ENCODE measurements around the gene TRAPPC3L.

Gene TRAPPC3L

DNA sequence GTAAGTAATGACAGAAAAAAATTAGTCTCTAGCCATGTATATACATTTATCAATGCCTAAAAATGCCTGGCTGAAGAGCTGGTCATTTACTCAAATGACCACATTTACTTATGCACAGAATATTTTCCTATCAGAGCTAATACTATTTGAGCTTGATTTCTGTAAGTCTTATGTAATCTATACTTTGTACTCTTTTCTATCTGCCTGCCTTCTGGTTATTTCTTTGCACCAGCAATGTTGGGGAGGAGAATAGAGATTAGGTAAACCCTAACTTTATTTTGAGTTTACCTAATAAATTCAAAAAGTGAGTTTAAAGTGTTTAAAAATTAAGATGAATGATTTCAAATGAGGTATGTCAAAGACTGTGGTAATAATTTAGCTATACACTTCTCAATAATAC, 30.3 kb downstream of the TRAPPC3L start:
- POLR2A ChIA-PET: no interaction called here
- CTCF ChIA-PET: interaction anchor here (1.1 to 6.2 kb wide), 8 partner anchors 14 to 246 kb away, joined by 3 to 61 read pairs (median 21); no protein-coding TSS in a partner anchor
- no peak for DNase-seq (ENCODE audit: low read depth, low spot score)
- H3K4me3 ChIP-seq (ENCODE audit: low read depth, low read length): no peak overlapping the region
- TF ChIP-seq CTCF (IDR thresholded peaks at IDR 0.05; ENCODE audit: insufficient read depth, low read length, missing control alignments): no peak

DNA sequence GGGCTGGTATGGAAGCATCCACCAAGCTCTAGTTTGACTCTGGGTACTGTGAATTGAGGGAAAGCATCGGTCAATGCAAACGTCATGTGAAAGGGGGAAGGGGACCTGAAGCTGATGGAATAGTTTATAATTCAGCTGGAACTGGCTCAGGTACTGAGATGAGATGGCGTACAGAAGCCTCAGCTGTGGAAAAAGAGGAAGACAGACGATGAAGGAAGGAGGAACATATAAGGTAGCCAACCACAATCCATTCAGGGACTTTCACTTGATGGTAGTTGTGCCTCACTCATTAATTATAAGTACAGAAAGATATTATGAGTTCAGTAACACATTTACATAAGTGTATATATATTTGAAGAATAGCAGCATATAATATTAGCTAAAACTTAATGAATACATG, 31.4 kb downstream of the TRAPPC3L start:
- H3K4me3 ChIP-seq (ENCODE audit: low read depth, low read length): no peak overlapping the region
- no peak for TF ChIP-seq CTCF (IDR thresholded peaks at IDR 0.05; ENCODE audit: insufficient read depth, low read length, missing control alignments)
- POLR2A ChIA-PET: no interaction called here
- no peak for DNase-seq (ENCODE audit: low read depth, low spot score)
- CTCF ChIA-PET: interaction anchor here (0.7 to 6.2 kb wide), 10 partner anchors 9 to 245 kb away, joined by 3 to 61 read pairs (median 22); no protein-coding TSS in a partner anchor

- no peak for TF ChIP-seq CTCF (IDR thresholded peaks at IDR 0.05; ENCODE audit: insufficient read depth, low read length, missing control alignments)
- ChIA-PET CTCF (interaction anchor here (0.7 to 6.2 kb wide), 10 partner anchors 9 to 244 kb away, joined by 3 to 61 read pairs (median 22); no protein-coding TSS in a partner anchor), POLR2A (no interaction called here)
- peak overlapping the region; percentile 59 for H3K4me3 ChIP-seq (ENCODE audit: low read depth, low read length)
- no peak for DNase-seq (ENCODE audit: low read depth, low spot score)
Observed at GRCh38 chr6:116513224-116513875, 32.1 kb downstream of the TRAPPC3L start.

GRCh38 chr6:116512734-116513133, 32.8 kb downstream of the TRAPPC3L start:
- no peak for DNase-seq (ENCODE audit: low read depth, low spot score)
- ChIA-PET CTCF (interaction anchor here (0.8 to 6.2 kb wide), 17 partner anchors 11 to 244 kb away, joined by 3 to 61 read pairs (median 11); partner anchors contain the start of genes CALHM4 and DSE), POLR2A (no interaction called here)
- peak overlapping the region; percentile 59 for H3K4me3 ChIP-seq (ENCODE audit: low read depth, low read length)
- no peak for TF ChIP-seq CTCF (IDR thresholded peaks at IDR 0.05; ENCODE audit: insufficient read depth, low read length, missing control alignments)

DNA sequence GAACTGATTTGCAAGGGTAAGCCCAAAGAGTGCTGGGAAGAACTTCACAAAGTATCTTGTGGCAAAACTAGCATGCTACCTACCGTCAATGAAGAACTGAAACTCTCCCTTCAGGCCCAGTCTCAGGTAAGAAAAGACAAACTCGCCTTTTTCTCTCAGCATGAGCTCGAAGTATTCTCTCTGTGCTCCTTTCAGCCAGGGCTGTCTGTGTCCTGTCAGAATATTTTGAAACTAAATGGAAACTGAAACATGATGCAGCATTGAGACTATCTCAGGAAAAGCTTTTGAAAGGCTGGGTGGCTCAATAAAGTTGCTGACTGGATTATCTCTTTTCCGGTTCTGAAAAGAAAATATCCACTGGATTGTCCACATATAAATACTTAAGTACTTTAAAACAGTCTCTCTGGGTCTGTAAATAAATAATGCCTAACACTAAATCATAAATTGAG, 33.3 kb downstream of the TRAPPC3L start:
- ChIA-PET CTCF (interaction anchor here (0.7 to 6.2 kb wide), 43 partner anchors 8 to 243 kb away, joined by 3 to 61 read pairs (median 4); partner anchors contain the start of genes CALHM4, DSE and TSPYL1), POLR2A (no interaction called here)
- no peak for DNase-seq (ENCODE audit: low read depth, low spot score)
- peak overlapping the region; percentile 59 for H3K4me3 ChIP-seq (ENCODE audit: low read depth, low read length)
- no peak for TF ChIP-seq CTCF (IDR thresholded peaks at IDR 0.05; ENCODE audit: insufficient read depth, low read length, missing control alignments)

DNA sequence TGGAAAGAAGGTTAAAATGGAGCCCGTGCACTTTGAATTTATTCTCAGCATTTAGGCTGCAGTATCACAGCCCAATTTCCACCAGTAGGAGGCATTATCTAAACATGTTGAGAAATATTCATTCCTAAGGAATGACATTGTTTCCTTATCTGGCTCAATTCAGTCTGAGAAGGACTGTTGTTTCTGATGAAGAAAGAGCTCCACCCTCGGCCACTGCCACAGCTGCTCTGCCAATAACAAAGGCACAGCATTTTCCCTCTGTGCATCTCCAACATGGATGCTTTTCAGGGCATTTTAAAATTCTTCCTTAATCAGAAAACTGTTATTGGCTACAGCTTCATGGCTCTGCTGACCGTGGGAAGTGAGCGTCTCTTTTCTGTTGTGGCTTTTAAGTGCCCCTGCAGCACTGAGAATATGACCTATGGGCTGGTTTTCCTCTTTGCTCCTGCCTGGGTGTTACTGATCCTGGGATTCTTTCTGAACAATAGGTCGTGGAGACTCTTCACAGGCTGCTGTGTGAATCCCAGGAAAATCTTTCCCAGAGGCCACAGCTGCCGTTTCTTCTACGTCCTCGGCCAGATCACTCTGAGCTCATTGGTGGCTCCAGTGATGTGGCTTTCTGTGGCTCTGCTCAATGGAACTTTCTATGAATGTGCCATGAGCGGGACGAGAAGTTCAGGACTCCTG, 33.9 kb downstream of the TRAPPC3L start, which contains the start of gene CALHM5:
Gene CALHM5 (plus strand): TSS at position 216 of the 687 bp plus-strand sequence. CDS start 58 bp downstream, at position 274.
- peak; percentile 53 for TF ChIP-seq CTCF (IDR thresholded peaks at IDR 0.05; ENCODE audit: insufficient read depth, low read length, missing control alignments)
- DNase-seq (ENCODE audit: low read depth, low spot score): peak; percentile 46
- ChIA-PET POLR2A (no interaction called here), CTCF (interaction anchor here (0.7 to 6.2 kb wide), 43 partner anchors 8 to 243 kb away, joined by 3 to 61 read pairs (median 4); partner anchors contain the start of genes CALHM4, DSE and TSPYL1)
- H3K4me3 ChIP-seq (ENCODE audit: low read depth, low read length): peak within 1 kb of the TSS; percentile 59

All from AG04449 (cell line).